Epithelial cell of proximal tubule (primary cell): ENCODE results near the gene WFDC5. TPM values are rescaled to one million over a fixed set of nuclear protein-coding genes. Genes with fewer than 3 reads are reported as not detected.

Source experiments
- total RNA-seq: library from RNA; depleted of rRNA; stranded (reverse); fragments of >200 nt; gene quantifications from 2 replicates; pipeline ENCODE4 v1.2.3, GENCODE V29; 2015

WFDC5 gene
- total RNA-seq, 1 donor from 2014 or later = not detected

Other genes starting within 250 kb of the WFDC5 start
- 162 and 203 TPM in 2 replicates for gene YWHAB, start 229.5 kb downstream of the WFDC5 start, total RNA-seq
- gene PABPC1L, start 205.1 kb downstream of the WFDC5 start, total RNA-seq = 6.5 and 9.2 TPM in 2 replicates
- 74.3 and 95.6 TPM in 2 replicates for gene TOMM34, start 154.8 kb downstream of the WFDC5 start, total RNA-seq
- gene STK4, start 148.7 kb downstream of the WFDC5 start, total RNA-seq = 17.4 and 17.6 TPM in 2 replicates
- 8.1 and 10.9 TPM in 2 replicates for gene KCNS1, start 14.0 kb downstream of the WFDC5 start, total RNA-seq
- gene WFDC12, start 9.3 kb upstream of the WFDC5 start, total RNA-seq = not detected in 2 replicates
- gene PI3, start 59.7 kb upstream of the WFDC5 start, total RNA-seq = not detected in 2 replicates
- gene SEMG1, start 91.9 kb upstream of the WFDC5 start, total RNA-seq = not detected in 2 replicates
- gene SEMG2, start 106.2 kb upstream of the WFDC5 start, total RNA-seq = not detected in 2 replicates
- 20.5 and 68.1 TPM in 2 replicates for gene SLPI, start 139.4 kb upstream of the WFDC5 start, total RNA-seq
- gene RBPJL, start 191.7 kb upstream of the WFDC5 start, total RNA-seq = not detected in 2 replicates
- not detected in 2 replicates for gene MATN4, start 193.1 kb upstream of the WFDC5 start, total RNA-seq
- 153 and 239 TPM in 2 replicates for gene SDC4, start 233.2 kb upstream of the WFDC5 start, total RNA-seq
- gene SYS1, start 248.0 kb upstream of the WFDC5 start, total RNA-seq = 22.6 and 30.3 TPM in 2 replicates